Gastroesophageal sphincter (tissue), 4 donors: ENCODE data around the gene AMPD3. TPM values are rescaled to one million over a fixed set of nuclear protein-coding genes. Genes with fewer than 3 reads are reported as not detected.

Source experiments
- ATAC-seq: fragments of 150-250 bp; one replicate; pipeline ENCODE4 v1.9.1; 2016; ENCODE audit warnings: mild to moderate bottlenecking, moderate library complexity
- H3K27ac ChIP-seq, 4 donors: fragments of 200-600 bp; sonication (generic) in 3 of 4; 1 replicate in 3 of 4; 2 replicates in 1 of 4; pipeline ENCODE4 v1.5.1; 2016 to 2019
- H3K27me3 ChIP-seq: fragments of 200-600 bp; sonication (generic); one replicate; pipeline ENCODE4 v1.5.1; 2019
- H3K36me3 ChIP-seq, 2 donors: fragments of 200-600 bp; sonication (generic); one replicate each; pipeline ENCODE4 v1.5.1; 2019; ENCODE audit warnings: control low read depth in 1 of 2
- H3K4me1 ChIP-seq, 3 donors: fragments of 200-600 bp; sonication (generic); 1 replicate in 2 of 3; 2 replicates in 1 of 3; pipeline ENCODE4 v1.5.1; 2016 to 2019; ENCODE audit warnings: control low read depth in 2 of 3
- H3K4me3 ChIP-seq, 2 donors: fragments of 200-600 bp; sonication (generic); one replicate each; pipeline ENCODE4 v1.5.1; 2019; ENCODE audit warnings: mild to moderate bottlenecking in 1 of 2, moderate library complexity in 1 of 2
- H3K9me3 ChIP-seq, 3 donors: fragments of 200-600 bp; sonication (generic); one replicate each; pipeline ENCODE4 v1.5.1; 2017 to 2019; ENCODE audit warnings: control low read depth in 2 of 3
- EP300 ChIP-seq: sonication (generic); formaldehyde crosslinking; IDR thresholded peaks from one replicate; pipeline ENCODE4 v1.6.1; 2017; ENCODE audit warnings: antibody characterized with exemption, mild to moderate bottlenecking
- POLR2A ChIP-seq, 2 donors: fragments of 450-650 bp; IDR thresholded peaks; one replicate each; pipeline ENCODE4 v1.6.1; 2017; ENCODE audit warnings: antibody characterized with exemption in 2 of 2, mild to moderate bottlenecking in 2 of 2, moderate library complexity in 1 of 2
- POLR2AphosphoS5 ChIP-seq: sonication (generic); formaldehyde crosslinking; IDR thresholded peaks from one replicate; pipeline ENCODE4 v1.6.1; 2017; ENCODE audit warnings: antibody characterized with exemption
- WGBS, 2 donors: methylation state at CpG; one replicate each; pipeline ENCODE4 v1.1.5; 2018; ENCODE audit warnings: low coverage in 1 of 2; 5-methylcytosine and 5-hydroxymethylcytosine counted together
- total RNA-seq, 4 donors: library from RNA; depleted of rRNA; stranded (reverse); fragments of >200 nt; gene quantifications; one replicate each; pipeline ENCODE4 v1.1.0, GENCODE V29; 2016
- TF ChIP-seq, protein P1 (sequence below), 4 experiments: fragments of 200-600 bp in 2 of 4; fragments of 450-650 bp in 2 of 4; sonication (generic) in 1 of 4; IDR thresholded peaks; one replicate each; pipeline ENCODE4 v1.5.1; 2017 to 2019; ENCODE audit warnings: antibody characterized with exemption in 4 of 4, mild to moderate bottlenecking in 2 of 4, moderate library complexity in 2 of 4

The AMPD3 gene
- total RNA-seq, 4 donors from 2014 or later, result 4.3 to 7.3 (median 5.4) TPM

DNA sequence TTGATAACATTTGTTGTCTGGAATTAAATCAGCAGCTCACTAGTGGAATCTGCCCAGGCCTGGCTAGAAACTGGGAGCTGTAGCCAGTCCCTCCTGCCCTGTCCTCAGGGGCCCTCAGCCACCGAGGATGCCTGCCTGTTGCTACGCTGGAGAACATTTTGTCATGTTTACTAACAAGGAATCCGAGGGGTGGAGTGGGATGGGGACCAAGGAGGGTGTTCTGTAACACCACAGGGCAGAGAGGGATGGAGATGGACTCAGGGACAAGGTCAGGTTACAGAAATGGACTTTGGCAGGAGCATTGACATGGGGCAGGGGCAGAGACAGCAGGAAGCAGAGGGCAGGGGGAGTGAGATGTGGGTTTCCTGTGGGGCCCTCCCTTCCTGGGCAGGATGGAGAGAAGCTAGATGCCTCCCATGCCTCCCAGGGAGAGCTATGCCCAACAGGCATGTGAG, 45.8 kb upstream of the AMPD3 start:
- H3K27ac ChIP-seq, result no peak overlapping the region
- ATAC-seq, result no peak

DNA sequence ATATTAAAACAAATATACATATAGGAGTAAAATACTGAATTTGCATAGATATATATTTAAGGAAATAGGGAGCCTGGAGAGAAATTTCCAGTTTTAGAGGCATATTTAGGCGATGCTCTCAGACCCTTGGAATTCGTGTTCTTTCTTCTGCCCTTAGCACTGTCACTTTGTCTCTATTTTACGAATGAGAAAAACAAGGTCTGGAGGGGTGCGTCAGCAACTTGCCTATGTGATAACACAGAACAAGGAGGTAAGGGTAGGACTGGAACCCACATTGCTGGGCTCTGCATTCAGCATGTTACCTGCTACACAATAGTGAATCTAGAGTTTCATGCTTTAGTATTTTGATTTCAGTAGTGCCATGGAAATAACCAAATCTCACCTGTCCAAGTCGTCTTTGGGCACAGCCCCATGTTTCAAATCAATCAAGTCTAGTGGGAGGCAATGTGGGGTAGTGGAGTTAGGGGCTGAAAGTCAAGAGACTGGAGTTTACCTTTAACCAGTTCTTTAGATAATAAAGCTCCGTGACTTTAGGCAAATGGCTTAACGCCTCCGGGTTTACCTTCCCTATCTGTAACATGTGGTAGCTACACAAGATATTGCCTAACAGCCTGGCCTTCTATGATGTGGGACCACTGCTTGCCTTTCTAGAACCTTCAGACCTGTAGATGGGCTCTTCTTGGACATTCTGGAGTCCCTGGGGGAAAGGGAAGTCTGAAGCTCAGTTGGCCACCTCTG, 44.8 kb upstream of the AMPD3 start:
- ATAC-seq, result no peak
- no peaks in the 10 kb centered on the region for H3K9me3 ChIP-seq
- H3K36me3 ChIP-seq, result no peaks in the 10 kb centered on the region
- 89 to 98% methylated on average over 8 of the region's 8 CpGs for WGBS, 2 donors
- no peak overlapping the region for H3K4me3 ChIP-seq
- TF ChIP-seq EP300 (no peak), POLR2A (IDR thresholded peaks at IDR 0.05) (no peak), POLR2AphosphoS5 (no peak)
- TF ChIP-seq, protein P1, sequence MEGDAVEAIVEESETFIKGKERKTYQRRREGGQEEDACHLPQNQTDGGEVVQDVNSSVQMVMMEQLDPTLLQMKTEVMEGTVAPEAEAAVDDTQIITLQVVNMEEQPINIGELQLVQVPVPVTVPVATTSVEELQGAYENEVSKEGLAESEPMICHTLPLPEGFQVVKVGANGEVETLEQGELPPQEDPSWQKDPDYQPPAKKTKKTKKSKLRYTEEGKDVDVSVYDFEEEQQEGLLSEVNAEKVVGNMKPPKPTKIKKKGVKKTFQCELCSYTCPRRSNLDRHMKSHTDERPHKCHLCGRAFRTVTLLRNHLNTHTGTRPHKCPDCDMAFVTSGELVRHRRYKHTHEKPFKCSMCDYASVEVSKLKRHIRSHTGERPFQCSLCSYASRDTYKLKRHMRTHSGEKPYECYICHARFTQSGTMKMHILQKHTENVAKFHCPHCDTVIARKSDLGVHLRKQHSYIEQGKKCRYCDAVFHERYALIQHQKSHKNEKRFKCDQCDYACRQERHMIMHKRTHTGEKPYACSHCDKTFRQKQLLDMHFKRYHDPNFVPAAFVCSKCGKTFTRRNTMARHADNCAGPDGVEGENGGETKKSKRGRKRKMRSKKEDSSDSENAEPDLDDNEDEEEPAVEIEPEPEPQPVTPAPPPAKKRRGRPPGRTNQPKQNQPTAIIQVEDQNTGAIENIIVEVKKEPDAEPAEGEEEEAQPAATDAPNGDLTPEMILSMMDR (IDR thresholded peaks at IDR 0.05), result no peak
- no peak overlapping the region for H3K27ac ChIP-seq
- peaks cover 0 to 8% (median 4%) of the 10 kb centered on the region in 3 donors for H3K4me1 ChIP-seq
- no peaks in the 10 kb centered on the region for H3K27me3 ChIP-seq

More for the DNA sequence above, 45.8 kb upstream of the AMPD3 start:
- WGBS, 2 donors, result 33% methylated on average over 1 of the region's 3 CpGs; no CpG with 5 or more reads in 1 of the 2 donors
- H3K27me3 ChIP-seq, result no peaks in the 10 kb centered on the region
- TF ChIP-seq, protein P1 (IDR thresholded peaks at IDR 0.05), result no peak
- no peak for TF ChIP-seq POLR2A (IDR thresholded peaks at IDR 0.05)
- no peak for TF ChIP-seq EP300
- no peak for TF ChIP-seq POLR2AphosphoS5
- H3K9me3 ChIP-seq, result no peaks in the 10 kb centered on the region
- H3K4me1 ChIP-seq, result peaks cover 0 to 8% (median 4%) of the 10 kb centered on the region in 3 donors
- H3K4me3 ChIP-seq, result no peak overlapping the region
- H3K36me3 ChIP-seq, result no peaks in the 10 kb centered on the region

DNA sequence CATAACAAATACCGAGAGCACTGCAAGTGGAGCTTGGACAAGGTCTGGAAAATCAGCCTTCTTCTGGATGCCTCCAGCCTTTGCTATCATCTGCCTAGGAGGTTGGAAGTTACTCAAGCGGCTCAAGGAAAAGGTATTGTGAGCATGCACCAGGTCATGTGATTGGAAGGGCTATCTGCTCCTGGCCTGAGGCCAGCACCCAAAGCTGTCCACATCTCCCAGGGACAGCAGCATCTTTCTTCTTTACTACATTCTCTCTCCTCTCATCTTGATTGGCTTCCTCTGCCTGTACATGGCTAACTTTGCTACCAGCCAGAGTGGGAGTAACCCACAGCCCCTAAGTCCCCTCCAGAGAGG, 44.2 kb upstream of the AMPD3 start:
- Histone ChIP-seq H3K9me3 (no peaks in the 10 kb centered on the region), H3K27me3 (no peaks in the 10 kb centered on the region), H3K4me1 (peaks cover 0 to 6% (median 4%) of the 10 kb centered on the region in 3 donors), H3K36me3 (no peaks in the 10 kb centered on the region), H3K4me3 (no peak overlapping the region), H3K27ac (no peak overlapping the region)
- ATAC-seq, result no peak
- TF ChIP-seq POLR2AphosphoS5 (no peak), POLR2A (IDR thresholded peaks at IDR 0.05) (no peak), EP300 (no peak)
- TF ChIP-seq, protein P1 (IDR thresholded peaks at IDR 0.05), result no peak
- WGBS, 2 donors, result 100% methylated on average over 1 of the region's 2 CpGs; no CpG with 5 or more reads in 1 of the 2 donors

DNA sequence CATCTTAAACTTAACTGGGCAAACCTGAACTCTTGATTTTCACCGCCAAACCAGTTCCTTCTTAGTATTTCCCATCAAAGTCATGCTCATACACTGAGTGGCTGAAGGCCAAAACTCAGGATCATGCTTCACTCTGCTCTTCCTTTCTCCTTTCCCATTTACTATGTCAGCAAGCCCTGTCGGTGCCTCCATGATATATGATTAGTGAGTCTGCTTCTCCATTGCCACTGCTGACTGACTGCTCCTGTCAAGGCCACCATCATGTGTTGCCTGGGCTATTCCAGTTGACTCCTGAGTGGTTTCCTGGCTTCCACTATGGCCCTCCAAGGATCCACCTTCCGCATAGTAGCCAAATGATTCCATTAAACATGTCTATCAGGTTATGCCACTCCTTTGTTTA, 42.8 kb upstream of the AMPD3 start:
- H3K4me3 ChIP-seq, result no peak overlapping the region
- TF ChIP-seq POLR2AphosphoS5, result no peak
- no peaks in the 10 kb centered on the region for H3K4me1 ChIP-seq
- H3K9me3 ChIP-seq, result no peaks in the 10 kb centered on the region
- H3K27ac ChIP-seq, result no peak overlapping the region
- no peaks in the 10 kb centered on the region for H3K36me3 ChIP-seq
- ATAC-seq, result no peak
- 91 to 94% methylated on average over 2 to 3 of the region's 3 CpGs for WGBS, 2 donors
- H3K27me3 ChIP-seq, result no peaks in the 10 kb centered on the region

DNA sequence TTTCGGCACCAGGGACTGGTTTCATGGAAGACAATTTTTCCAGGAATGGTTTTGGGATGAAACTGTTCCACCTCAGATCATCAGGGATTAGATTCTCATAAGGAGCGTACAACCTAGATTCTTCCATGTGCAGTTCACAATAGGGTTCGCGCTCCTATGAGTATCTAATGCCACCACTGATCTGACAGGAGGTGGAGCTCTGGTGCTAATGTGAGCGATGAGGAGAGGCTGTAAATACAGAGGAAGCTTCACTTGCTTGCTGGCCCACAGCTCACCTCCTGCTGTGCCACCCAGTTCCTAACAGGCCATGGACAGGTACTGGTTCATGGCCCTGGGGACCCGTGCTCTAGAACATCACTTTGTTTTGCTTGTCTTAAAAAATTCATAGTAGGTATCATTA, 41.8 kb upstream of the AMPD3 start:
- Histone ChIP-seq H3K4me3 (no peak overlapping the region), H3K4me1 (no peaks in the 10 kb centered on the region), H3K36me3 (no peaks in the 10 kb centered on the region), H3K27me3 (no peaks in the 10 kb centered on the region), H3K27ac (no peak overlapping the region), H3K9me3 (no peaks in the 10 kb centered on the region)
- ATAC-seq, result no peak
- WGBS, 2 donors, result 55 to 86% methylated on average over 4 to 5 of the region's 6 CpGs
- TF ChIP-seq POLR2AphosphoS5 (no peak), EP300 (no peak)
- TF ChIP-seq, protein P1 (IDR thresholded peaks at IDR 0.05), result peak in 1 of 4 experiments; percentile 11
